SK-N-SH (cell line): Measurements from ENCODE around the gene PUDP. TPM values are rescaled to one million over a fixed set of nuclear protein-coding genes. Genes with fewer than 3 reads are reported as not detected.

Experiments
- CTCF ChIA-PET: fragments of 300-600, 350-600 bp; formaldehyde crosslinking; extraction: SDS; loops from one replicate; lab custom pipeline; 2021; lab: Yijun Ruan, JAX
- POLR2A ChIA-PET: fragments of 350-600 bp; sonication (Branson Sonifier 250); formaldehyde crosslinking; extraction: SDS; loops from one replicate; lab custom pipeline; 2020; ENCODE audit warnings: antibody characterized with exemption, inconsistent platforms; lab: Yijun Ruan, JAX
- DNase-seq: peaks from one replicate; pipeline ENCODE4 v3.0.0; 2012
- H2AFZ ChIP-seq: fragments of 200-600 bp; sonication (generic); 2 replicates; pipeline ENCODE4 v1.8.1; 2016; ENCODE audit warnings: antibody characterized with exemption, mild to moderate bottlenecking, low read depth
- H3F3A ChIP-seq: fragments of 200-600 bp; sonication (generic); replicated peaks from 2 replicates; pipeline ENCODE3; 2016; ENCODE audit warnings: antibody characterized with exemption, mild to moderate bottlenecking; ENCODE audit not compliant: insufficient read depth
- H3K27ac ChIP-seq, 2 experiments: fragments of 200-500 bp in 1 of 2; fragments of 200-600 bp in 1 of 2; sonication (Bioruptor generic) in 1 of 2; sonication (generic), shearing (Covaris generic) in 1 of 2; 2 replicates each; pipeline versions ENCODE4 v1.5.1 to v1.6.1; 2014 to 2016; ENCODE audit warnings: low read depth in 2 of 2, inconsistent platforms in 1 of 2, low read length in 1 of 2, mild to moderate bottlenecking in 1 of 2, mixed read lengths in 1 of 2
- H3K27me3 ChIP-seq: fragments of 200-600 bp; sonication (generic), shearing (Covaris generic); 2 replicates; pipeline ENCODE4 v1.6.1; 2016; ENCODE audit warnings: mixed run types; ENCODE audit not compliant: insufficient read depth
- H3K36me3 ChIP-seq, 2 experiments: fragments of 200-500 bp in 1 of 2; fragments of 200-600 bp in 1 of 2; sonication (Bioruptor generic) in 1 of 2; sonication (generic) in 1 of 2; replicated peaks in 1 of 2; 2 replicates each; pipeline versions ENCODE3 to v1.5.1; 2014 to 2016; ENCODE audit warnings: low read length in 1 of 2, mild to moderate bottlenecking in 1 of 2; ENCODE audit not compliant: insufficient read depth in 2 of 2, control insufficient read depth in 1 of 2
- H3K4me1 ChIP-seq, 2 experiments: fragments of 200-500 bp in 1 of 2; fragments of 200-600 bp in 1 of 2; sonication (Bioruptor generic) in 1 of 2; sonication (generic), shearing (Covaris generic) in 1 of 2; 2 replicates each; pipeline versions ENCODE4 v1.5.1 to v1.6.1; 2014 to 2016; ENCODE audit warnings: low read depth in 1 of 2, low read length in 1 of 2, mixed run types in 1 of 2; ENCODE audit not compliant: insufficient read depth in 2 of 2, control insufficient read depth in 1 of 2
- H3K4me2 ChIP-seq: fragments of 200-600 bp; sonication (generic), shearing (Covaris generic); 2 replicates; pipeline ENCODE4 v1.6.1; 2017; ENCODE audit warnings: mixed run types
- H3K4me3 ChIP-seq, 2 experiments: fragments of 200-500 bp in 1 of 2; fragments of 200-600 bp in 1 of 2; sonication (Bioruptor generic) in 1 of 2; sonication (generic), shearing (Covaris generic) in 1 of 2; 2 replicates each; pipeline versions ENCODE4 v1.5.1 to v1.8.1; 2014 to 2016; ENCODE audit warnings: low read depth in 2 of 2, inconsistent platforms in 1 of 2, low read length in 1 of 2, mild to moderate bottlenecking in 1 of 2, mixed read lengths in 1 of 2, moderate library complexity in 1 of 2
- H3K79me2 ChIP-seq: fragments of 200-600 bp; sonication (generic); 2 replicates; pipeline ENCODE4 v1.8.1; 2017; ENCODE audit warnings: mild to moderate bottlenecking; ENCODE audit not compliant: insufficient read depth
- H3K9ac ChIP-seq: fragments of 200-600 bp; sonication (generic); 2 replicates; pipeline ENCODE4 v1.6.1; 2017; ENCODE audit warnings: mixed run types
- H3K9me2 ChIP-seq: fragments of 200-600 bp; sonication (generic); 2 replicates; pipeline ENCODE4 v1.6.1; 2017; ENCODE audit warnings: mixed run types
- H3K9me3 ChIP-seq: fragments of 200-600 bp; sonication (generic); 2 replicates; pipeline ENCODE4 v1.6.1; 2017; ENCODE audit warnings: mixed run types, mild to moderate bottlenecking, moderate library complexity
- H4K20me1 ChIP-seq: fragments of 200-600 bp; sonication (generic); 2 replicates; pipeline ENCODE4 v1.6.1; 2017; ENCODE audit warnings: mild to moderate bottlenecking, mixed run types; ENCODE audit not compliant: insufficient read depth
- CHD2 ChIP-seq: fragments of 150-350 bp; IDR thresholded peaks from 2 replicates; pipeline ENCODE4 v1.6.1; 2018; ENCODE audit warnings: low read length; ENCODE audit not compliant: partially characterized antibody
- FOSL2 ChIP-seq: IDR thresholded peaks from 2 replicates; pipeline ENCODE4 v1.4.0; 2012; ENCODE audit warnings: low read depth, mild to moderate bottlenecking, moderate library complexity, borderline replicate concordance
- FOXM1 ChIP-seq: IDR thresholded peaks from 2 replicates; pipeline ENCODE4 v1.4.0; 2012; ENCODE audit warnings: low read depth, mild to moderate bottlenecking
- GATA2 ChIP-seq: sonication (generic); formaldehyde crosslinking; IDR thresholded peaks from 2 replicates; pipeline ENCODE4 v1.5.0; 2020; ENCODE audit warnings: mild to moderate bottlenecking, missing genetic modification reagents
- MAX ChIP-seq: IDR thresholded peaks from 2 replicates; pipeline ENCODE4 v1.4.0; 2012; ENCODE audit warnings: low read depth
- MEF2A ChIP-seq: IDR thresholded peaks from 2 replicates; pipeline ENCODE4 v1.4.0; 2012; ENCODE audit warnings: low read depth, borderline replicate concordance
- MXI1 ChIP-seq: IDR thresholded peaks from 2 replicates; pipeline ENCODE4 v1.6.1; 2012; ENCODE audit warnings: mild to moderate bottlenecking, low read depth, low read length, improper control_type of control experiment
- NFIC ChIP-seq: IDR thresholded peaks from 2 replicates; pipeline ENCODE4 v1.4.0; 2012; ENCODE audit warnings: borderline replicate concordance
- NRF1 ChIP-seq: IDR thresholded peaks from 2 replicates; pipeline ENCODE4 v1.6.1; 2012; ENCODE audit warnings: low read depth, mild to moderate bottlenecking, low read length
- PBX3 ChIP-seq: IDR thresholded peaks from 2 replicates; pipeline ENCODE4; 2012
- REST ChIP-seq: IDR thresholded peaks from 2 replicates; pipeline ENCODE4 v1.6.1; 2012; ENCODE audit warnings: mild to moderate bottlenecking, low read depth, low read length, moderate library complexity
- RFX5 ChIP-seq: IDR thresholded peaks from 2 replicates; pipeline ENCODE4 v1.6.1; 2012; ENCODE audit warnings: mild to moderate bottlenecking, improper control_type of control experiment, low read length
- RXRA ChIP-seq: IDR thresholded peaks from 2 replicates; pipeline ENCODE4 v1.4.0; 2012; ENCODE audit warnings: low read depth, mild to moderate bottlenecking, borderline replicate concordance
- SIN3A ChIP-seq: IDR thresholded peaks from 2 replicates; pipeline ENCODE4 v1.6.1; 2012; ENCODE audit warnings: low read depth, mild to moderate bottlenecking, low read length, moderate library complexity, borderline replicate concordance
- TAF1 ChIP-seq: IDR thresholded peaks from 2 replicates; pipeline ENCODE4 v1.6.1; 2012; ENCODE audit warnings: low read depth, mild to moderate bottlenecking, low read length, moderate library complexity, borderline replicate concordance
- TCF12 ChIP-seq: IDR thresholded peaks from 2 replicates; pipeline ENCODE4 v1.4.0; 2012
- USF1 ChIP-seq: IDR thresholded peaks from 2 replicates; pipeline ENCODE4 v1.4.0; 2012; ENCODE audit warnings: low read depth, borderline replicate concordance
- YY1 ChIP-seq: IDR thresholded peaks from 2 replicates; pipeline ENCODE4 v1.4.0; 2012; ENCODE audit warnings: low read depth, mild to moderate bottlenecking
- WGBS: methylation state at CpG from one replicate; pipeline ENCODE4 v1.1.6; 2017; ENCODE audit warnings: low lambda C conversion rate; 5-methylcytosine and 5-hydroxymethylcytosine counted together
- polyA plus RNA-seq, 3 experiments: library from polyadenylated mRNA; depleted of rRNA; stranded (reverse); fragments of >200 nt; gene quantifications; 2 replicates each; pipeline ENCODE4 v1.2.3, GENCODE V29; 2012

The PUDP gene
- polyA plus RNA-seq, 1 of the 3 experiments (the other 2 are of a cell fraction) = 23.0 TPM

- Histone ChIP-seq H4K20me1 (no peaks in the 10 kb centered on the region), H3K4me1 (no peaks in the 10 kb centered on the region), H3K27ac (no peak overlapping the region), H3F3A (no peaks in the 10 kb centered on the region), H3K9ac (no peak overlapping the region), H3K4me2 (no peak overlapping the region), H3K9me3 (no peaks in the 10 kb centered on the region), H3K9me2 (no peaks in the 10 kb centered on the region), H3K27me3 (no peaks in the 10 kb centered on the region), H3K79me2 (no peaks in the 10 kb centered on the region), H2AFZ (no peak overlapping the region), H3K4me3 (no peak overlapping the region), H3K36me3 (no peaks in the 10 kb centered on the region)
- ChIA-PET CTCF (interaction anchor here (1.2 kb wide), 1 partner anchor 10 kb away, joined by 4 read pairs; no protein-coding TSS in a partner anchor), POLR2A (no interaction called here)
- TF ChIP-seq CHD2 (no peak), NFIC (no peak), MXI1 (no peak), PBX3 (no peak), REST (no peak), TAF1 (no peak), TCF12 (no peak), RXRA (no peak), YY1 (no peak), USF1 (no peak), RFX5 (no peak), NRF1 (no peak)
- DNase-seq = no peak
- WGBS = 42% methylated on average over 3 of the region's 7 CpGs
Observed at GRCh38 chrX:7154041-7154597, 6.2 kb upstream of the PUDP start.

GRCh38 chrX:7153231-7153630 lies 5.3 kb upstream of the PUDP start:
- WGBS = 29% methylated on average over 2 of the region's 2 CpGs
- Histone ChIP-seq H3K4me1 (no peaks in the 10 kb centered on the region), H3K9me2 (no peaks in the 10 kb centered on the region), H4K20me1 (no peaks in the 10 kb centered on the region), H2AFZ (no peak overlapping the region), H3K9me3 (no peaks in the 10 kb centered on the region), H3K79me2 (no peaks in the 10 kb centered on the region), H3F3A (no peaks in the 10 kb centered on the region), H3K27me3 (no peaks in the 10 kb centered on the region), H3K27ac (no peak overlapping the region), H3K4me3 (no peak overlapping the region), H3K36me3 (no peaks in the 10 kb centered on the region), H3K9ac (no peak overlapping the region), H3K4me2 (no peak overlapping the region)
- no peak for DNase-seq
- no peak for TF ChIP-seq CHD2
- TF ChIP-seq GATA2 (CRISPR knock-in tag) = no peak
- no peak for TF ChIP-seq NRF1
- TF ChIP-seq SIN3A = no peak
- no peak for TF ChIP-seq MAX
- TF ChIP-seq MEF2A = no peak
- no peak for TF ChIP-seq FOSL2
- no peak for TF ChIP-seq YY1
- no peak for TF ChIP-seq FOXM1
- ChIA-PET CTCF (no interaction called here), POLR2A (no interaction called here)
